ENCODE data around the gene ILRUN.
"Not testable (repeated sequence)": the region's sequence is repeated elsewhere in the genome, so short reads cannot be mapped to it uniquely, and the experiment has no call there.

Gene ILRUN

GRCh38 chr6:34697904-34698559 lies 1.5 kb upstream of the ILRUN start:
- no peak for DNase-seq (ENCODE audit: low read depth, low spot score)

GRCh38 chr6:34697544-34697836 lies 923 bp upstream of the ILRUN start:
- no peak for DNase-seq (ENCODE audit: low read depth, low spot score)

DNA sequence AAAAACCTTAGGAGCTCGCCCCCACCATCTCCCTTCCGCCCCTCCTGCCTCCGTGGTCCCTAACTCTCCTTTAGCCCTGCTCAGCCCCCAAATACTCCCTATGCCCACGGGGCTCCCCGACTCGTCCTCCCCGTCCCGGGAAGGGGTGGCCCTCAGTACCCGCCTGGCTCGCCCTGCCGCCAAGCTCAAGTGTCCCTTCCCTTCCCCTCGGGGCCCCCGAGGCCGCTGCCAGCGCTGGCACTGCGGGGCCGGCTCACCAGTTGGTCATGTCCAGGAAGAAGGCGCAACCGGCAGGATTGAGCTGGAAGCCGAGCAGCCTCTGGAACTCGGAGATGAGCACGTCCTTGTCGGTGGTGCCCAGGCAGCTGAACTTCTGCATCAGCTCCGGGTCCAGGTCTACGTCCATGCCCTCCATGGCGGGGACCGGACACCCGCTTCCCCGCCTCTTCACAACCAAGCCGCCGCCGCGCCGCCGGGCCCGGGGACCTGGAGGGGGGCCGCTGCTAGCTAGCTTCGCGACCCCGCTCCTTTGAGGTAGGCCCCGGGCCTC lies 303 bp downstream of the ILRUN start:
- peak; percentile 11 for DNase-seq (ENCODE audit: low read depth, low spot score)

- DNase-seq (ENCODE audit: low read depth, low spot score), result no peak
Observed at GRCh38 chr6:34695729-34696188, 808 bp downstream of the ILRUN start.

DNA sequence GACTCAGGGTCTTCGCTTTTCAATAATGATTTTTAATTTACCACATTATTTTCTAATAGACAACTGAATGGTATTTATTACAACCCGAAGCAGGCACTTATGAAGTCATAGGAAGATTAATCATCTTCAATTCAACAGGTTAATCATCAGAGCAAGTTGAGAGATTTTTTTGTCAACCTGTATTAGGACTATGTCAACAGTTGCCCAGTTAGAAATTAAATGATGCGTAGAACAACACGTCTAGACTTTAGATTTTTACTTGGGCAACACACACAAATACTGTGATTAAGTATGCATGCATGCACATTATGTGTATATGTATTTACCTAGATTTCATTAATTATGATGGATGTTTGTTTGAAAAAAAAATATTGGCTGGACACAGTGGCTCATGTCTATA lies 4.3 kb downstream of the ILRUN start:
- DNase-seq (ENCODE audit: low read depth, low spot score), result no peak

- no peak for DNase-seq (ENCODE audit: low read depth, low spot score)
Observed at GRCh38 chr6:34689742-34690141, 6.8 kb downstream of the ILRUN start.

DNA sequence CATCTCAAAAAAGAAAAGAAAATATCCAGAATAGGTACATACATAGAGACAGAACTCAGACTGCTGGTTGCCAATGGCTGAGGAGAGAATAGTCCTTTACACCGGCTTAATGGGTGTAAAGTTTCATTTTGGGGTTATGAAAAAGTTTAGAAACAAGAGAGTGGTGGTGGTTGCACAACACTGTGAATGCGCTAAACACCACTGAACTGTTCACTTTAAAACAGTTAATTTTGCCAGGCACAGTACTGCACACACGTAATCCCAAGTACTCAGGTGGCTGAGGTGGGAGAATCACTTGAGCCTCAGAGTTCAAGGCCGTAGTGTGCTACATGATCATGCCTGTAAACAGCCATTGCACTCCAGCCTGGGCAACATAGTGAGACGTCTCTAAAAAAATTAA lies 7.6 kb downstream of the ILRUN start:
- no peak for DNase-seq (ENCODE audit: low read depth, low spot score)

- DNase-seq (ENCODE audit: low read depth, low spot score), result no peak
Observed at GRCh38 chr6:34684919-34685318, 11.6 kb downstream of the ILRUN start.

DNA sequence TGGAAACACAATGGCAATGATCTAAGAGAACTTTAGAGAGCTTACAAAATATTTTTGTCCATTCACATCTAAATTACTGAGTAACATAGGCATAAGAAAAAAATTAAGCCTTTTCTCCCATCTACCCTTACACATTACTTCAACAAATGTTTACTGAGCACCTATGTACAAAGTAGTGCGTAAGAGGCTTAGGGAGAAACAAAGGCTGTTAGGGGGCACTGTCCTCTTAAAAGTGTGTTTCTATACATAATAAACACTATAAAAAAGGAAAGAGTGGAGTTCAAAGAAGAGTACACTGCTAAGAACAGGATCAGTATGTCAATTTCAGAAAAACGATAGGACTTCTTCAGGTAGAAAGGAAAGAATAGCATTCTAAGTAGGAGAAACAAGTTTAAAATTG lies 12.2 kb downstream of the ILRUN start:
- DNase-seq (ENCODE audit: low read depth, low spot score), result no peak

DNA sequence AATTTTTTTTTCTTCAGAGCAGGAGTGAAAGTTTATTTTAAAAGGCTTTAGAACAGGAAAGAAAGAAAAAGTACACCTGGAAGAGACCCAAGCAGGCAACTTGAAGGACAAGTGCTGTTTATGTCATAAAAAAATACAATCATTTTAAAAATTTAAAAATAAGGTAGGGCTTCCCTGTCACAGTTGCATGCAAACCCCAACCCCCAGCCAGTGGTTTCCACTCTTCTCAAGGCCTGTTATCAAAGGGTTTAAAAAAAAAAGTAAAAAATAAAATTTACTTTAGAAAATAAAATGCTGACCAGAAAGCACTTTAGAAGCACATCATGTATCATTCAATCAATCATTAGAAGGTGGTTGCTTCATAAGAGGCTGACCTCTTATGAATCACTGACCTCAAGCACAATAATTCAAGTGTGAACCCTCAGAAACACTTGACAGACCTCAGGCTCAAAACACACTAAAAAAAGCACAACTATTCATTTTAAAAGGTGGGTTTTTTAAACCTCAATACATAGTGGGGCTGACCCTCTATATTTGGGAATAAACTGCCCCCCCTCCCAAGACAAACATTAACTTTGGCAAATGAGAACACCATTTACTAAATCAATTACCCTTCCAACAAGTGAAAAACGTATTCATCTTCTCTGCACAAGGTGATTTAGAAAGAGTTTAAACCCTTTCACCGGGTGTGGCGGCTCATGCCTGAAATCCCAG lies 15.6 kb downstream of the ILRUN start:
- no peak for DNase-seq (ENCODE audit: low read depth, low spot score)

DNA sequence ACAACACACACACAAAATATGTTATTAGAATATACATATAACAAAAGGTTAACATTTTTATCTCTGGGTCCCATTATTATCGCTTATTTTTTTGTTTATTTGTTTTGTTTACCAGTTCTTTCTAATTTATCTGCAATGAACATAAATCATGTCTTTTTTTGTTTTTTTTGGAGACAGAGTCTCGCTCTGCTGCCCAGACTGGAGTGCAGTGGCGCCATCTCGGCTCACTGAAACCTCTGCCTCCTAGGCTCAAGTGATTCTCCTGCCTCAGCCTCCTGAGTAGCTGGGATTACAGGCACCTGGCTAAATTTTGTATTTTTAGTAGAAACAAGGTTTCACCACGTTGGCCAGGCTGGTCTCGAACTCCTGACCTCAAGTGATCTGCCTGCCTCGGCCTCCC lies 16.3 kb downstream of the ILRUN start:
- DNase-seq (ENCODE audit: low read depth, low spot score), result not testable (repeated sequence)

- no peak for DNase-seq (ENCODE audit: low read depth, low spot score)
Observed at GRCh38 chr6:34679552-34680253, 16.9 kb downstream of the ILRUN start.

GRCh38 chr6:34676140-34676539 lies 20.4 kb downstream of the ILRUN start:
- DNase-seq (ENCODE audit: low read depth, low spot score), result no peak

DNA sequence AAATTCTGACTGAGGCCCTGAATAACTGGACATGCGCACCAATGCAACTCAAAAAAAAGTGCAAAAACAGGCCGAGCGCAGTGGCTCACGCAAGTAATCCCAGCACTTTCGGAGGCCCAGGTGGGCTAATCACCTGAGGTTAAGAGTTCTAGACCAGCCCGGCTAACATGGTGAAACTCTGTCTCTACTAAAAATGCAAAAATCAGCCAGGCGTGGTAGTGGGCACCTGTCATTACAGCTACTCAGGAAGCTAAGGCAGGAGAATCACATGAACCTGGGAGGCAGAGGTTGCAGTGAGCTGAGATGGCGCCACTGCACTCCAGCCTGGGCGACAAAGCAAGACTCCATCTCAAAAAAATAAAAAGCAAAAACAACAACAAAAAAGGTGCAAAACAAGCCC lies 21.6 kb downstream of the ILRUN start:
- not testable (repeated sequence) for DNase-seq (ENCODE audit: low read depth, low spot score)

- DNase-seq (ENCODE audit: low read depth, low spot score), result no peak
Observed at GRCh38 chr6:34674268-34674639, 22.3 kb downstream of the ILRUN start.

DNA sequence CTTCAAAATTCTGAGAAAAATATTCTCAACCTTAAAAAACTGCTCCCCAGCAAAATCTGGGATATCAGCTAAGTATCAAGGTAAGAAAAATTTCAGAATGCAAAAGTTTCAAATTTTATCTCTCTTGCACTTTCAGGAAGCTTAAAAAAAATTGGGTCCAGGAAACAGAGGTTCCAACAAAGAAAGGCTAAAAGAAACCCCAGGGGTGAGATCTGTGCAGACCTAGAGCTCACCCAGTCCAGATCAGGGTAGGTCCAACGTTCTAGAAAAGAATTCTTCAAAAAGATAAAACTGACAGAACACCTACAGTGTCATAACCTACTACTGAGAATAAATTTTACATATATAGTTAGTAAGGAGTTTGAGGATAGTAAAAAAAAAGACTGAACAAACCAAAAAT lies 23.5 kb downstream of the ILRUN start:
- no peak for DNase-seq (ENCODE audit: low read depth, low spot score)

DNA sequence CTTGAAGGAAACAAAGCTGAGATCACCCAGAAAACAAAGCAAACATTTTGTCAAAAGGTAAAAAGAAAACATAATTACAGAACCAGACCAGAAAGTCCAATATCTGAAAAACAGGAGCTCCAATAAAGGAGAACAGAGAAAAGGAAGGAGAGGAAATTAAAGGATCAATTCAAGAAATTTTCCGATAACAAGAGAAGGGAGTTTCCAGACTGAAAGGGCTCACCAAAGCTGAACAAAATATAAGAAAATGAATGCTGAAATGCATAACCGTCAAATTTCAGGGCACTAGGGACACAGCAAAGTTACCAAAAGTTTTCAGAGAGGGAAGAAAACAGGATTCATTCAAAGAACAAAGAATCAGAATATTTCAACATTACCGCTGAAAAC lies 23.9 kb downstream of the ILRUN start:
- no peak for DNase-seq (ENCODE audit: low read depth, low spot score)

GRCh38 chr6:34671801-34672656 lies 24.5 kb downstream of the ILRUN start:
- no peak for DNase-seq (ENCODE audit: low read depth, low spot score)

DNA sequence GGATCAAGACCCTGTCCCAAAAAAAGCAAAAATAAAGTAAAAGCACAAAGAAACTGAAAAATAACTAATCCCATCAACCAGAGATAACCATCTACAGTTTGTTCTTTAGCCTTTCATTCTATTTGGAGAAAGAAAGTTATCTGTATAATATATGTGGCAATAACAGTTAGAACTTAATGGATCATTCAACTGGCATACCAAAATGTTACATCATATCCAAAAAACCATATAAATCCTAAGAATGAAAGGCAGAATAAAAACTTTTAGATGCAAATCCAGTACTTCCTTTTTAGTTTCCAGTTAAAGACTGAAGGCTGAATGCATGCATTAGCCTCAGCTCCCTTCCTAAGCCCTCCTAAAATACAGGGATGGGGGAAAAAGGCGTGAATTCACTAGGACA lies 25.2 kb downstream of the ILRUN start:
- no peak for DNase-seq (ENCODE audit: low read depth, low spot score)

GRCh38 chr6:34668799-34669198 lies 27.8 kb downstream of the ILRUN start:
- DNase-seq (ENCODE audit: low read depth, low spot score), result not testable (repeated sequence)

- DNase-seq (ENCODE audit: low read depth, low spot score), result no peak
Observed at GRCh38 chr6:34667481-34668238, 28.9 kb downstream of the ILRUN start.

All from brain pericyte (primary cell).